GM23338 (cell line): ENCODE results near the gene CTNNA2. TPM values are rescaled to one million over a fixed set of nuclear protein-coding genes. Genes with fewer than 3 reads are reported as not detected.

Source experiments
- ATAC-seq: fragments of 200-7000 bp; cut with Tn5 transposase; 3 replicates; pipeline ENCODE4 v1.9.1; 2020
- DNase-seq: peaks from one replicate; pipeline ENCODE4 v3.0.0-alpha.2; 2015; ENCODE audit warnings: low spot score
- H2AFZ ChIP-seq: fragments of 200-600 bp; sonication (generic); 2 replicates; pipeline ENCODE4 v1.8.0; 2016; ENCODE audit warnings: antibody characterized with exemption, mild to moderate bottlenecking, moderate library complexity
- H3F3A ChIP-seq: fragments of 200-600 bp; sonication (generic); replicated peaks from 2 replicates; pipeline ENCODE4 v1.8.0; 2017; ENCODE audit warnings: antibody characterized with exemption, mixed run types, low read depth
- H3K27ac ChIP-seq: fragments of 200-600 bp; sonication (generic); 2 replicates; pipeline ENCODE4 v1.6.1; 2016; ENCODE audit warnings: low read depth
- H3K27me3 ChIP-seq: fragments of 200-600 bp; sonication (generic); 2 replicates; pipeline ENCODE4 v1.8.0; 2016; ENCODE audit warnings: mild to moderate bottlenecking, mixed run types, moderate library complexity; ENCODE audit not compliant: insufficient read depth
- H3K36me3 ChIP-seq: fragments of 200-600 bp; sonication (generic); 2 replicates; pipeline ENCODE4 v1.8.0; 2016; ENCODE audit warnings: mild to moderate bottlenecking; ENCODE audit not compliant: insufficient read depth
- H3K4me1 ChIP-seq: fragments of 200-600 bp; sonication (generic); 2 replicates; pipeline ENCODE4 v1.8.0; 2016; ENCODE audit warnings: mild to moderate bottlenecking, moderate library complexity; ENCODE audit not compliant: insufficient read depth
- H3K4me2 ChIP-seq: fragments of 200-600 bp; sonication (generic); 2 replicates; pipeline ENCODE4 v1.7.1; 2017; ENCODE audit warnings: mixed run types
- H3K4me3 ChIP-seq: fragments of 200-600 bp; sonication (generic); 2 replicates; pipeline ENCODE4 v1.6.1; 2016; ENCODE audit warnings: mixed run types
- H3K79me2 ChIP-seq: fragments of 200-600 bp; sonication (generic); replicated peaks from 2 replicates; pipeline ENCODE4 v1.8.0; 2017; ENCODE audit warnings: mild to moderate bottlenecking; ENCODE audit not compliant: insufficient read depth
- H3K9me2 ChIP-seq: fragments of 200-600 bp; sonication (generic); 2 replicates; pipeline ENCODE4 v1.8.0; 2017; ENCODE audit not compliant: insufficient read depth
- H4K20me1 ChIP-seq: fragments of 200-600 bp; sonication (generic); replicated peaks from 2 replicates; pipeline ENCODE4 v1.8.0; 2017; ENCODE audit warnings: mild to moderate bottlenecking; ENCODE audit not compliant: insufficient read depth
- H3K27ac Mint-ChIP-seq: 2 replicates; pipeline ENCODE4 v1.8.0; 2020; ENCODE audit warnings: inconsistent platforms, mild to moderate bottlenecking, moderate library complexity, mixed read lengths
- H3K27me3 Mint-ChIP-seq: 3 replicates; pipeline ENCODE4 v1.8.0; 2022; ENCODE audit warnings: low read depth, mild to moderate bottlenecking, moderate library complexity, mixed read lengths, inconsistent platforms; ENCODE audit not compliant: insufficient read depth, poor library complexity
- H3K36me3 Mint-ChIP-seq: 3 replicates; pipeline ENCODE4 v1.8.0; 2021; ENCODE audit warnings: low read depth, mild to moderate bottlenecking, inconsistent platforms, moderate library complexity, mixed read lengths
- H3K4me1 Mint-ChIP-seq: 3 replicates; pipeline ENCODE4 v1.8.0; 2020; ENCODE audit warnings: mild to moderate bottlenecking, inconsistent platforms, mixed read lengths
- H3K4me3 Mint-ChIP-seq: 3 replicates; pipeline ENCODE4 v1.8.0; 2021; ENCODE audit warnings: moderate library complexity, mild to moderate bottlenecking, inconsistent platforms, mixed read lengths
- H3K9me3 Mint-ChIP-seq: 3 replicates; pipeline ENCODE4 v1.8.0; 2020; ENCODE audit warnings: moderate library complexity, mild to moderate bottlenecking, inconsistent platforms, mixed read lengths
- CREB1 ChIP-seq: fragments of 250-450 bp; sonication (Bioruptor Pico); IDR thresholded peaks from 2 replicates; pipeline ENCODE4 v1.5.0; 2020; ENCODE audit warnings: low read depth, mild to moderate bottlenecking, moderate library complexity
- CTCF ChIP-seq, 2 experiments: fragments of 200-600 bp in 1 of 2; sonication (generic) in 1 of 2; conservative IDR thresholded peaks; 2 replicates each; pipeline versions ENCODE4 v1.5.1 to v1.6.1; 2016 to 2017; ENCODE audit warnings: antibody characterized with exemption in 2 of 2, low read depth in 2 of 2, mild to moderate bottlenecking in 2 of 2, moderate library complexity in 1 of 2
- ETS1 ChIP-seq: IDR thresholded peaks from 2 replicates; pipeline ENCODE4 v1.6.1; 2016; ENCODE audit warnings: antibody characterized with exemption
- EZH2 ChIP-seq: fragments of 200-600 bp; sonication (generic); IDR thresholded peaks from one replicate; pipeline ENCODE4 v1.8.0; 2017; ENCODE audit warnings: antibody characterized with exemption, mild to moderate bottlenecking, low read depth; ENCODE audit not compliant: unreplicated experiment
- EZH2phosphoT487 ChIP-seq: fragments of 200-600 bp; sonication (generic); IDR thresholded peaks from one replicate; pipeline ENCODE4 v1.8.1; 2018; ENCODE audit warnings: antibody characterized with exemption; ENCODE audit not compliant: unreplicated experiment
- JUNB ChIP-seq: IDR thresholded peaks from one replicate; pipeline ENCODE4 v1.6.1; 2016; ENCODE audit warnings: antibody characterized with exemption; ENCODE audit not compliant: unreplicated experiment
- NANOG ChIP-seq: IDR thresholded peaks from 2 replicates; pipeline ENCODE4 v1.6.1; 2016; ENCODE audit warnings: antibody characterized with exemption, borderline replicate concordance
- POLR2AphosphoS5 ChIP-seq: IDR thresholded peaks from 2 replicates; pipeline ENCODE4 v1.6.1; 2016; ENCODE audit warnings: antibody characterized with exemption, low read depth
- REST ChIP-seq: IDR thresholded peaks from one replicate; pipeline ENCODE4 v1.6.1; 2018; ENCODE audit warnings: antibody characterized with exemption; ENCODE audit not compliant: unreplicated experiment
- STAT1 ChIP-seq: IDR thresholded peaks from one replicate; pipeline ENCODE4 v1.6.1; 2016; ENCODE audit warnings: antibody characterized with exemption; ENCODE audit not compliant: unreplicated experiment
- ZNF114 ChIP-seq: fragments of 250-450 bp; sonication (Bioruptor Pico); IDR thresholded peaks from 2 replicates; pipeline ENCODE4 v1.5.0; 2020; ENCODE audit warnings: mild to moderate bottlenecking, moderate library complexity
- ZNF331 ChIP-seq: fragments of 250-450 bp; sonication (Bioruptor Pico); IDR thresholded peaks from 2 replicates; pipeline ENCODE4 v1.5.0; 2020; ENCODE audit warnings: low read depth, mild to moderate bottlenecking, moderate library complexity
- ZNF462 ChIP-seq: fragments of 250-450 bp; sonication (Bioruptor Pico); IDR thresholded peaks from 2 replicates; pipeline ENCODE4 v1.5.0; 2020; ENCODE audit warnings: mild to moderate bottlenecking, moderate library complexity
- polyA plus RNA-seq: library from polyadenylated mRNA; unstranded; fragments of >200 nt; fragmentation: Nextera tagmentation; extraction: Ambion mirVana; gene quantifications from 2 replicates; pipeline ENCODE4 v1.2.1, GENCODE V29; 2016
- total RNA-seq: library from RNA; depleted of rRNA; stranded (reverse); fragments of >200 nt; shearing (Covaris generic); gene quantifications from 2 replicates; pipeline ENCODE4 v1.2.3, GENCODE V29; 2014

The CTNNA2 gene
- total and polyA plus RNA-seq, 2 experiments from 2014 or later: 6.4 to 15.6 TPM

GRCh38 chr2:79686884-79687283, 174.0 kb downstream of the CTNNA2 start:
- DNase-seq (no peak), ATAC-seq (no peak)
- Histone ChIP-seq H3F3A (no peaks in the 10 kb centered on the region), H3K79me2 (no peaks in the 10 kb centered on the region), H3K4me2 (no peak overlapping the region), H3K27ac (no peak overlapping the region), H4K20me1 (no peaks in the 10 kb centered on the region), H3K27me3 (no peaks in the 10 kb centered on the region), H3K4me3 (no peak overlapping the region), H3K9me2 (no peaks in the 10 kb centered on the region), H2AFZ (no peak overlapping the region), H3K36me3 (no peaks in the 10 kb centered on the region), H3K4me1 (no peaks in the 10 kb centered on the region)
- Mint-ChIP-seq H3K9me3 (peaks cover under 1% of the 10 kb centered on the region; the same call in 2 of the 3 replicates), H3K27me3 (peaks cover 3% of the 10 kb centered on the region), H3K4me1 (no peaks in the 10 kb centered on the region), H3K4me3 (no peak overlapping the region), H3K36me3 (peaks cover 5% of the 10 kb centered on the region; the same call in 1 of the 3 replicates), H3K27ac (no peak overlapping the region)
- TF ChIP-seq CTCF (conservative IDR thresholded peaks at IDR 0.05; ENCODE audit: low read depth in 2 of 2) (no peak), EZH2 (no peak), ZNF331 (no peak), ZNF462 (no peak), CREB1 (CRISPR knock-in tag) (no peak), REST (no peak), JUNB (no peak), STAT1 (no peak), POLR2AphosphoS5 (no peak), EZH2phosphoT487 (no peak), ETS1 (no peak), ZNF114 (CRISPR knock-in tag) (no peak), NANOG (no peak)
